Stimulated activated CD4-positive, alpha-beta T cell treated with anti-CD3 and anti-CD28 coated beads, Interleukin-4, amount 100 ng/mL, for 48 hours (primary cell): ENCODE measurements around the gene SUPT4H1.

Experiments
- DNase-seq, 2 donors: peaks; one replicate each; pipeline ENCODE4 v3.0.0-alpha.2; 2020; ENCODE audit warnings: low read depth in 2 of 2

Gene SUPT4H1

GRCh38 chr17:58381124-58382035, 29.4 kb upstream of the SUPT4H1 start:
- no peak for DNase-seq

- DNase-seq: no peak
Observed at GRCh38 chr17:58380207-58381123, 28.5 kb upstream of the SUPT4H1 start.

GRCh38 chr17:58379511-58379824, 27.5 kb upstream of the SUPT4H1 start:
- DNase-seq: no peak

GRCh38 chr17:58378733-58379510, 26.9 kb upstream of the SUPT4H1 start:
- no peak for DNase-seq

- DNase-seq: no peak
Observed at GRCh38 chr17:58377661-58378060, 25.7 kb upstream of the SUPT4H1 start.

- DNase-seq: no peak
Observed at GRCh38 chr17:58377093-58377601, 25.1 kb upstream of the SUPT4H1 start.

GRCh38 chr17:58376472-58377000, 24.5 kb upstream of the SUPT4H1 start:
- no peak for DNase-seq

- no peak for DNase-seq
Observed at GRCh38 chr17:58375811-58376210, 23.8 kb upstream of the SUPT4H1 start.

GRCh38 chr17:58375256-58375655, 23.3 kb upstream of the SUPT4H1 start:
- DNase-seq: no peak

GRCh38 chr17:58373923-58374322, 21.9 kb upstream of the SUPT4H1 start:
- DNase-seq: no peak

GRCh38 chr17:58373003-58373402, 21.0 kb upstream of the SUPT4H1 start:
- DNase-seq: no peak

GRCh38 chr17:58371300-58371950, 19.4 kb upstream of the SUPT4H1 start:
- no peak for DNase-seq

- DNase-seq: no peak
Observed at GRCh38 chr17:58370716-58371115, 18.7 kb upstream of the SUPT4H1 start.

- no peak for DNase-seq
Observed at GRCh38 chr17:58370309-58370708, 18.3 kb upstream of the SUPT4H1 start.

- no peak for DNase-seq
Observed at GRCh38 chr17:58369214-58370031, 17.4 kb upstream of the SUPT4H1 start.

GRCh38 chr17:58368860-58369213, 16.8 kb upstream of the SUPT4H1 start:
- no peak for DNase-seq

- no peak for DNase-seq
Observed at GRCh38 chr17:58367461-58367860, 15.5 kb upstream of the SUPT4H1 start.

- DNase-seq: no peak
Observed at GRCh38 chr17:58365980-58366595, 14.1 kb upstream of the SUPT4H1 start.

- DNase-seq: no peak
Observed at GRCh38 chr17:58365185-58365979, 13.4 kb upstream of the SUPT4H1 start.
